ENCODE measurements around the gene SLC52A1. TPM values are rescaled to one million over a fixed set of nuclear protein-coding genes. Genes with fewer than 3 reads are reported as not detected.

The SLC52A1 gene
- total and polyA plus RNA-seq, 5 donors: not detected

DNA sequence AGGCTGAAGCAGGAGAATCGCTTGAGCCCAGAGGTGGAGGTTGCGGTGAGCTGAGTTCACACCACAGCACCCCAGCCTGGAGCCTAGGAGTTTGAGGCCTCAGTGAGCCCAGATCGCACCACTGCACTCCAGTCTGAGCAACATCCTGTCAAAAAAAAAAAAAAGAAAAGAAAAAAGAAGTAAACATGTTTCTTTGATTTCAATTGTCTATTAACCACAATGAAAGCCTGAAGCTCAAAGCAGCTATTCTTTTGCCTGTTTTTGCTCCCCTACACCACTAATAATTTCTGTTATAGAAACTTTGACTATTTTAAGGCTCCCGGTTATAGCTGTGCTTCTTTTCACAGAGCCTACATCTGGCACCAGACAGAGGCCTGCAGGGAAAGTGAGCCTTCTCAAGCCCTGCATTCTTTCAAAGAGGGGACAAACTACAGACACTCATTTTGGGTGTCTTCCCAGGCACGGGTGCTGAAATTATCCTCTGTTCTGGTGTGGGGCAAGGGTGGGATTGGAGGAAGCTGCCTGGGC lies 14.2 kb upstream of the SLC52A1 start:
- intact Hi-C loops (cut with DNase I): no loop called here
- WGBS: 53% methylated on average over 5 of the region's 5 CpGs
- Histone ChIP-seq H3K9me3 (ENCODE audit: control insufficient read depth, low read length) (no peaks in the 10 kb centered on the region), H3K4me1 (ENCODE audit: control insufficient read depth, insufficient read depth, low read length) (peaks cover 2% of the 10 kb centered on the region), H3K27me3 (ENCODE audit: control insufficient read depth, insufficient read depth) (no peaks in the 10 kb centered on the region), H3K27ac (ENCODE audit: low read length) (no peak overlapping the region), H3K4me3 (ENCODE audit: low read length) (no peak overlapping the region)
- DNase-seq (no peak), ATAC-seq (no peak)

DNA sequence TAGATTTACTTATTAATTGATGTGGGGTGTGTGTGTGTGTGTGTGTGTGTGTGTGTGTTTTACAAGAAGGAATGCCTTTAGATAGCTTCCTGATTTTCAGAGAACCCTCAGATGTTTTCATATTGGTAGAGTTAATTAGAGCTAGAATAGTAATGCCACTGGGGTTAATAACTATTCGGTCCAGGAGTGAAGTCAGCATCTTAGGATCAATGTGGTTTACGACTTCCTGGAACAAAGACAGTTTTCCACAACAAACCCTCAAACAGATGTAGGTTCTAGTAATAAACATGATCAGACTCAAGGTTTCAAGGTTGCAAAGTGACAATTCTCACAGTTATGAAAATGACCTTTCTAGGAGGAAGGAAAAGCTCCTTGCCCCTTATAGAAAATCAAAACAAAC lies 12.2 kb upstream of the SLC52A1 start:
- Histone ChIP-seq H3K4me3 (ENCODE audit: low read length) (no peak overlapping the region), H3K9me3 (ENCODE audit: control insufficient read depth, low read length) (no peaks in the 10 kb centered on the region), H3K4me1 (ENCODE audit: control insufficient read depth, insufficient read depth, low read length) (peaks cover 2% of the 10 kb centered on the region), H3K27me3 (ENCODE audit: control insufficient read depth, insufficient read depth) (no peaks in the 10 kb centered on the region), H3K27ac (ENCODE audit: low read length) (no peak overlapping the region)
- DNase-seq (no peak), ATAC-seq (no peak)
- WGBS: 50% methylated on average over 2 of the region's 2 CpGs
- intact Hi-C loops (cut with DNase I): no loop called here

DNA sequence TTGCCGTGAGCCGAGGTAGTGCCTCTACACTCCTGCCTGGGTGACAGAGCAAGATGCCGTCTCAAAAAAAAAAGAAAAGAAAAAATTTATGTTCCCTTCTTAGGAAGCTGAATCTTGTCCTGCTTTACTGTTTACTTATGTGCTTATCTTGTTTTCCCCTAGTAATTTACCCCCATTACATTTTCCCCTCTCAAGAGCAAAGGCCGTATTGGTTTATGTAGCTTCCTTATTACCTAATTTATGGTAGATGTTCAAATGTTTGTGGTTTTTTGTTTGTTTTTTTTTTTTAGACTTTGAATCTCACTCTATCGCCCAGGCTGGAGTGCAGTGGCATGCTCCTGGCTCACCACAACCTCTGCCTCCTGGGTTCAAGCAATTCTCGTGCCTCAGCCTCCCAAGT lies 10.3 kb upstream of the SLC52A1 start:
- Histone ChIP-seq H3K27me3 (ENCODE audit: control insufficient read depth, insufficient read depth) (no peaks in the 10 kb centered on the region), H3K4me3 (ENCODE audit: low read length) (no peak overlapping the region), H3K9me3 (ENCODE audit: control insufficient read depth, low read length) (no peaks in the 10 kb centered on the region), H3K4me1 (ENCODE audit: control insufficient read depth, insufficient read depth, low read length) (peaks cover 2% of the 10 kb centered on the region), H3K27ac (ENCODE audit: low read length) (no peak overlapping the region)
- intact Hi-C loops (cut with DNase I): no loop called here
- ATAC-seq: no peak
- 91% methylated on average over 6 of the region's 6 CpGs for WGBS
- no peak for DNase-seq

DNA sequence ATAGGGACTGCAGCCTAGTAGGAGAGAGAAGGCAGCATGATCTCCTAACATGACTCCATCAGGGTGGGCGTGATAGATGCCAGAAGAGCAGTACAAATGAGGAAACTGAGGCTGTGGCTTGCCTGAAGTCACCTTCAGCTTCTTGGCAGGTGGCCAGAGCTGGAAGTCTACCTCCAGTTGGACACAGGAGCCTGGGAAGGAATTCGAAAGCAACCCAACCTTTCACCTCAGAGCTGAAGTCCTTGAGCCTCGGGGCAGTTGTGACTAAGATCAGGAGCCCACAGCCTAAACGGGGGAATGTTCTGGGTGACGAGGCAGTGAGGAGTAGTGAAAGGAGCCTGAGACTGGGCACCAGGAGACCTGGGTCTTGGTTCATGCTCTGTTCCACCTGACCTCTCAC lies 9.4 kb upstream of the SLC52A1 start:
- Histone ChIP-seq H3K4me1 (ENCODE audit: control insufficient read depth, insufficient read depth, low read length) (peaks cover 2% of the 10 kb centered on the region), H3K4me3 (ENCODE audit: low read length) (no peak overlapping the region), H3K27me3 (ENCODE audit: control insufficient read depth, insufficient read depth) (no peaks in the 10 kb centered on the region), H3K27ac (ENCODE audit: low read length) (no peak overlapping the region), H3K9me3 (ENCODE audit: control insufficient read depth, low read length) (no peaks in the 10 kb centered on the region)
- intact Hi-C loops (cut with DNase I): no loop called here
- 91% methylated on average over 5 of the region's 5 CpGs for WGBS
- ATAC-seq: no peak
- DNase-seq: no peak

DNA sequence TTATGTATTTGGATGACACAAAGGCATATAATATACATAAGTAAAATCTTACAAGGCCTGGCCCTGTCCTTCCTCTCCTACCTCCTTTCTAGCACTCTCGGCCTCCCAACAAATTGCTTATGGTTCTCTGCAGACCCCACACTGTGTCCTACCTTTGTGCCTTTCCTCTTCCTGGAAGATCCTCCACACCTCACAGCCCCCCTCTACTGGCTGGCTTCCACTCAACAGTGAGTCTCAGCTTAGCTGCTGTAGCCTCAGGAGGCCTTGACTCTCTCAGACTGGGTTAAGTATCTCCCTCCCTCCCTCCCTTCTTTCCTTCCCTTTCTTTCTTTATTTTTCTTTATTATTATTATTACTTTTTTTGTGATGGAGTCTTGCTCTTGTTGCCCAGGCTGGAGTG lies 8.3 kb upstream of the SLC52A1 start:
- no peak for DNase-seq
- ATAC-seq: no peak
- H3K27ac ChIP-seq (ENCODE audit: low read length): no peak overlapping the region
- no peaks in the 10 kb centered on the region for H3K27me3 ChIP-seq (ENCODE audit: control insufficient read depth, insufficient read depth)
- intact Hi-C loops (cut with DNase I): no loop called here
- H3K4me1 ChIP-seq (ENCODE audit: control insufficient read depth, insufficient read depth, low read length): no peaks in the 10 kb centered on the region
- H3K9me3 ChIP-seq (ENCODE audit: control insufficient read depth, low read length): no peaks in the 10 kb centered on the region
- WGBS: 95% methylated on average over 1 of the region's 1 CpG
- no peak overlapping the region for H3K4me3 ChIP-seq (ENCODE audit: low read length)

DNA sequence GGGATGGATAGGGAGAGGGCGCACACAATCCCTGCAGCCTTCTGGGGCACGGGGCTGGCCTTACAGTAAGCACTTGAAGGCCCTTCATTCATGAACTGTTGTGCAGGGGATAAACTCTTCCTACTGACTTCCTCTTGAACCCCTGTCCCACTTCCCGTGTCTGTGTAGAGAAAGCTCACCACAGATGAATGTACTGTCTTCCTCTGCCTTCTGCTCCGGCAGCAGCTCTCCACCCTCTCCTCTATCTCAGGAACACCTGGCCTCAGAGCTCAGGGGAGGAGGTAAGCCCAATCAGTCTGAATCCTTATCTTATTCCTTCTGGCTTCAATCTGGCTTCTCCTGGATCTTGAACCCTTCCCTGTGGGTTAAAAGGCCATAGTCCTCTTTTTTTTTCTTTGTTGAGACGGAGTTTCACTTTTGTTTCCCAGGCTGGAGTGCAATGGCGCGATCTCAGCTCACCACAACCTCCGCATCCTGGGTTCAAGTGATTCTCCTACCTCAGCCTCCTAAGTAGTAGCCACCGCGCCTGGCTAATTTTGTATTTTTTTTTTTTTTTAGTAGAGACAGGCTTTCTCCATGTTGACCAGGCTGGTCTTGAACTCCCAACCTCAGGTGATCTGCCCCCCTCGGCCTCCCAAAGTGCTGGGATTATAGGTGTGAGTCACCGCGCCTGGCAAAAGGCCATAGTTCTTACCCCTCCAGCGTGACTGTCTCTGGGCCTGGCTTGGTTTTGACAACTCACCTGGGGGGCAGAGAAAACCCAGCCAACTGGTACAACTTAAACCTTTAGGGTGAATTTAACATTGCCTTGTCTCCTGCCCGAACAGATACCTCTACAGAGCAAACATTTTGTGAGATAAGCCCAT lies 7.2 kb upstream of the SLC52A1 start:
- H3K27ac ChIP-seq (ENCODE audit: low read length): no peak overlapping the region
- H3K27me3 ChIP-seq (ENCODE audit: control insufficient read depth, insufficient read depth): no peaks in the 10 kb centered on the region
- DNase-seq (no peak), ATAC-seq (no peak)
- intact Hi-C loops (cut with DNase I): no loop called here
- no peak overlapping the region for H3K4me3 ChIP-seq (ENCODE audit: low read length)
- 85% methylated on average over 15 of the region's 15 CpGs for WGBS
- H3K9me3 ChIP-seq (ENCODE audit: control insufficient read depth, low read length): no peaks in the 10 kb centered on the region
- no peaks in the 10 kb centered on the region for H3K4me1 ChIP-seq (ENCODE audit: control insufficient read depth, insufficient read depth, low read length)

DNA sequence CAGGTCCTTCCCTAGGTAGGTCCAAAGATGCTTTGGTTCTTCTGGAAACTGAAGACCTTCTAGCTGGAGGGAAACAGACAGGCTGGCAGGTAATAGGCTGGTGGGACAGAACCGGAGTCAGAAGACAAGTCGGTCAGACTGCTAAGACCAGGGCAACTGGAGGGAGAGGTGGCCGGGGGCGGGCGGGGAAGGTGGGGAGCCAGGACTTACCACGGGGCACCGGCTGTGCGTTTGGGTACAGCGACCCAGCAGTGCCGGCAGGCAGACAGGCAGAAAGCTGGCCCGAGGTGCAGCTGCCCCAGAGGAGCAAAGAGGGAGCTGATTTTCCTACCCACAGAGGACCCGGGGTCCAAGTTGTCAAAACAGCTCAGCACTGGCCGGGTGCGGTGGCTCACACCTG lies 575 bp downstream of the SLC52A1 start:
- peak in 1 of 2 donors; percentile 2 for ATAC-seq
- H3K9me3 ChIP-seq (ENCODE audit: control insufficient read depth, low read length): no peaks in the 10 kb centered on the region
- H3K4me3 ChIP-seq (ENCODE audit: low read length): no peak overlapping the region
- intact Hi-C loops (cut with DNase I): no loop called here
- no peaks in the 10 kb centered on the region for H3K4me1 ChIP-seq (ENCODE audit: control insufficient read depth, insufficient read depth, low read length)
- DNase-seq: peak in 1 of 3 donors; percentile 35
- 84% methylated on average over 14 of the region's 14 CpGs for WGBS
- no peaks in the 10 kb centered on the region for H3K27me3 ChIP-seq (ENCODE audit: control insufficient read depth, insufficient read depth)
- no peak overlapping the region for H3K27ac ChIP-seq (ENCODE audit: low read length)

DNA sequence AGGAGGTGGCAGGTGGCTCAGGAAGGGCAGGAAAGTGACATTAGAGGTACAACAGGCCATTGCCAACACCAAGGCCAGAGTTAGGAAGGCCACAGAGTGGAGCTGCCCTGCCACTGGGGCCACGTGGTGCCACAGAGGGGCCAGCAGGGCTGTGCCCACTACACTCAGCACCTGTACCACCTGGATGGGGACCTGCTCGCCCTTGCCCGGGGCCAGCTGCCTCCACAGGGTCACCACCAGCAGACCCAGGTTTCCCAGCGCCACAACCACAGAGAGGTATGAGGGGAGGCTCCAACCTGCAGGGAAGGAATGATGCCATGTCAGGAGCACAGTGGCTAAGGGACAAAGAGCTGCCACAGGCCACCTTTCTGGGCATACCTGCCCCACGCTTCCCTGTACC lies 1.2 kb downstream of the SLC52A1 start:
- no peaks in the 10 kb centered on the region for H3K27me3 ChIP-seq (ENCODE audit: control insufficient read depth, insufficient read depth)
- H3K4me1 ChIP-seq (ENCODE audit: control insufficient read depth, insufficient read depth, low read length): no peaks in the 10 kb centered on the region
- DNase-seq (peak in 1 of 3 donors; percentile 40), ATAC-seq (peak in 1 of 2 donors; percentile 11)
- intact Hi-C loops (cut with DNase I): no loop called here
- no peak overlapping the region for H3K27ac ChIP-seq (ENCODE audit: low read length)
- WGBS: 89% methylated on average over 5 of the region's 5 CpGs
- no peak overlapping the region for H3K4me3 ChIP-seq (ENCODE audit: low read length)
- H3K9me3 ChIP-seq (ENCODE audit: control insufficient read depth, low read length): no peaks in the 10 kb centered on the region

DNA sequence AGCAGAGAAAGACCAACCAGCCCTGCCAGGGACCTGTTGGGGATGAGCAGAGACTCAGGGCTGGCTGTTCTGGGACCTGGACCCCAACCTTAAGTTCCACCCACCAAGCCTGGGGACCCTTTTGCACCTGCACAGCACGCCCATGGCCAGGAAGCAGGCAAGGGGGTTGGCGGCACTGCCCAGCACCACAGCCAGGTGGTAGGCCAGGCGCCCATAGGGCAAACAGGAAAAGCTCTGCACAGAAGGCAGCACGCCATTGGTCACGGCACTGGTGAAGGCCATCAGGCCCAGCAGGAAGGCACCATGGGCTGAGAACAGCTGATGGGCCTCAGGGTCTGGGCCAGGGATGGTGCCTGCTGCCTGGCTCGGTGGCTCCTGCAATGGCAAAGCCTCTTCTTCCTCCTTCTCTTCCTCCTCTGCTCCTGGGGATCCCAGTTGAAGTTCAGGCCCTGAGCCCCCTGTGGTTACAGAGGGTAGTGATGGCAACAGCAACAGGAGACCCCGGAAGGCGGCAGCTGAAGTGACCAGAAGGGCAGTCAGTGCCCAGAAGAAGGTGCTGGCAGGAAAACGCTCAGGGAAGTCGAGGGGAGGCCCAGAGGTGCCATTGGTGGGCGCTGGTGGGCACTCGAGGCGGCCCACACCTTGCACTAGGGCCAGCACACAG lies 1.7 kb downstream of the SLC52A1 start:
- DNase-seq: peak in 1 of 3 donors; percentile 58
- WGBS: 80% methylated on average over 13 of the region's 13 CpGs
- H3K27ac ChIP-seq (ENCODE audit: low read length): no peak overlapping the region
- H3K9me3 ChIP-seq (ENCODE audit: control insufficient read depth, low read length): no peaks in the 10 kb centered on the region
- no peak overlapping the region for H3K4me3 ChIP-seq (ENCODE audit: low read length)
- H3K4me1 ChIP-seq (ENCODE audit: control insufficient read depth, insufficient read depth, low read length): no peaks in the 10 kb centered on the region
- no peaks in the 10 kb centered on the region for H3K27me3 ChIP-seq (ENCODE audit: control insufficient read depth, insufficient read depth)
- peak in 1 of 2 donors; percentile 3 for ATAC-seq
- intact Hi-C loops (cut with DNase I): no loop called here

DNA sequence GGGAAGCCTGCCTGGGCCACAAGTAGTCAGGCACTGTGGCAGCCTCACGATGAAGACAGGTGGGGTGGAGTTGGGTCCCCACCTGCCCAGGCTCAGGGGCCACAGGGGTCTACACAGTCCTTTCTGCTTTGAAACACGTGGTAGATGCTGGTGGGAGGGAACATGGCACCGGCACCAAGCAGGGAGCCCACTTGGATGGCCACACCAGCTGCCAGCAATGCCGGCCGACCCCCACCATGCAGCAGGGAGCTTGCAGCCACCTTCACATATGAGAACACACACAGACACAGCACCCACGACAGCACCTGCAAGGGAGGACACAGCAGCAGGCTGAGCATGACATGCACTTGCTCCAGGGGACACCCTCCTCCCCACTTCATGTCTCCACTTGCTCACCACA lies 2.4 kb downstream of the SLC52A1 start:
- ATAC-seq (no peak), DNase-seq (peak in 1 of 3 donors; percentile 49)
- intact Hi-C loops (cut with DNase I): no loop called here
- WGBS: 88% methylated on average over 6 of the region's 6 CpGs
- H3K4me1 ChIP-seq (ENCODE audit: control insufficient read depth, insufficient read depth, low read length): no peaks in the 10 kb centered on the region
- no peaks in the 10 kb centered on the region for H3K27me3 ChIP-seq (ENCODE audit: control insufficient read depth, insufficient read depth)
- H3K27ac ChIP-seq (ENCODE audit: low read length): no peak overlapping the region
- H3K4me3 ChIP-seq (ENCODE audit: low read length): no peak overlapping the region
- H3K9me3 ChIP-seq (ENCODE audit: control insufficient read depth, low read length): no peaks in the 10 kb centered on the region

DNA sequence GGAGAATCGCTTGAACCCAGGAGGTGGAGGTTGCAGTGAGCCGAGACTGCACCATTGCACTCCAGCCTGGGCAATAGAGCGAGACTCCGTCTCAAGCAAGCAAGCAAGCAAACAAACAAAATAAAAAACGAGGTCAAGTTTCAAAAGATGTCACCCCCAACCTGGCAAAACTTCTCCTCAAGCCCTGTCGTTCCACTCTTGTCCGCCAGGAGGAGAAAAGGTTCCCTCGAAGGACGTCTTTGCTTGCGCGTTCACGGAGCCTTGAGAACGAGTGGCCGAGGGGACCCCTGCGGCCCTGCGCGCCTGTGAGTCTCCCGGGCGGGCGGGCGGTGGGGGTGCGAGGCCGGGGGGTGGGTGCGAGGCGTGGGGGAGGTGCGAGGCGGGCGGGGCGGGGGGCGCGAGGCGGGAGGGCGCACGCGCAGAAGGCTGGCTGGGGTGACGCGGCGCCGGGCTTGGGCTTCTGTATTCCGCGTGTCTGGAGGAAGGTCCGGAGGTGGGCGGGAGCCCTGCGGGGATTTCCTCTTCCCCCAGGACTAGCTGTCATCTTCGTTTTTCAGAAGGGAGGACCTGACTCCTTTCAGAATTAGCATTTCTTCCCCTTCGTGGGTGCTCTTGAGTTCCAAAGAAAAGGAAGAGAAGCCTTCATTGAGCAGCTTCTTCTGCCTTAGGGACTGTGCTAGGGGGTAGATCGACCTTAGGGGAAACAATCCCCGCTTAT lies 3.7 kb downstream of the SLC52A1 start:
- ATAC-seq: peak; percentile 69 to 71
- peak; percentile 81 to 92 (median 92) for DNase-seq
- intact Hi-C loops (cut with DNase I): no loop called here
- Histone ChIP-seq H3K27ac (ENCODE audit: low read length) (no peak overlapping the region), H3K4me1 (ENCODE audit: control insufficient read depth, insufficient read depth, low read length) (no peaks in the 10 kb centered on the region), H3K9me3 (ENCODE audit: control insufficient read depth, low read length) (no peaks in the 10 kb centered on the region), H3K4me3 (ENCODE audit: low read length) (peak overlapping the region; percentile 77), H3K27me3 (ENCODE audit: control insufficient read depth, insufficient read depth) (no peaks in the 10 kb centered on the region)
- 4% methylated on average over 48 of the region's 48 CpGs for WGBS

Measured in right cardiac atrium (tissue), 5 donors.